ENCODE results near the gene LSMEM2. TPM values are rescaled to one million over a fixed set of nuclear protein-coding genes. Genes with fewer than 3 reads are reported as not detected.
A peak's percentile ranks its signal among the peaks of the same experiment; 100 is the strongest.

Gene LSMEM2
- total and polyA plus RNA-seq, 2 experiments from 2014 or later, result 0.59 to 0.86 TPM

DNA sequence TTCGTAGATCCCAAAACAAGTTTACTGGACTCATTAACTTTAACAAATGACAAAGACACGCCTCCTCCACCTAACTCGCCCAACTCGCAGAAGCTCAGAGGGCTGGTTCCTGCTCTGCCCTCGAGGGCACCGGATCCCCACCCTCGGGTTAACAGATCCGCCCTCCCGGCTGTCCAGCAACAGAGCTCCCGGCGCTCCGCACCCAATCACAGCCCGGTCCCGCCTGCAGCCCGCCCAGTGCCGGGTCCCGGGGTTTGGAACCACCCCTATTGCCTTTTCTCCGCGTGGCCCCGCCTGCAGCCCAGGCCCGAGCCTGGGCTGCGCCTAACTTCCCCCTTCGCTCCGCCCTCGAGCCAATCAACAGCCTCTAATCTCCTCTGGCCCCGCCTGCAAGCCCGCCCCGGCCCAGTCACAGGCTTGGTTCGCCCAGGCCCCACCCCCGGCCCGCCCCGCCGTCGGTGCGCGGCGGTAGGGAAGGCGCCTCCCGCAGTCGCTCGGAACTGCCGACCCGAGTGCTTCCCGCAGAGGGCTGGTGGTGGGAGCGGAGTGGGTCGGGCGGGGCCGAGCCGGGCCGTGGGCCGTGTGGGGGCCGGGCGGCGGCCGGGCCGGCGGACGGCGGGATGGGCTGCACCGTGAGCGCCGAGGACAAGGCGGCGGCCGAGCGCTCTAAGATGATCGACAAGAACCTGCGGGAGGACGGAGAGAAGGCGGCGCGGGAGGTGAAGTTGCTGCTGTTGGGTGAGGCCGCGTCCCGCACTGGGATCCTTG is 43.0 kb upstream of the LSMEM2 start, which contains the start of gene GNAI2:
Gene GNAI2 (plus strand): TSS at position 489 of the 768 bp plus-strand sequence. CDS start 132 bp downstream, at position 621.
- Mint-ChIP-seq H3K4me3 (peak within 1 kb of the TSS; percentile 97), H3K9me3 (no peaks in the 10 kb centered on the region), H3K27ac (peak within 1 kb of the TSS; percentile 93), H3K27me3 (ENCODE audit: insufficient read depth, low read depth, poor library complexity) (peaks cover 13% of the 10 kb centered on the region), H3K36me3 (ENCODE audit: low read depth) (no peaks in the 10 kb centered on the region; the same call in 2 of the 3 replicates), H3K4me1 (peaks cover 47% of the 10 kb centered on the region)
- Histone ChIP-seq H3K36me3 (ENCODE audit: insufficient read depth) (no peaks in the 10 kb centered on the region), H3K4me1 (ENCODE audit: insufficient read depth) (peaks cover 41% of the 10 kb centered on the region), H2AFZ (no peak within 1 kb of the TSS), H3K9me2 (ENCODE audit: insufficient read depth) (no peaks in the 10 kb centered on the region), H3K4me3 (peak within 1 kb of the TSS; percentile 90), H3K27me3 (ENCODE audit: insufficient read depth) (no peaks in the 10 kb centered on the region), H3K27ac (ENCODE audit: low read depth) (peak within 1 kb of the TSS; percentile 90), H3F3A (replicated peaks; ENCODE audit: low read depth) (peaks cover 35% of the 10 kb centered on the region), H4K20me1 (replicated peaks; ENCODE audit: insufficient read depth) (peaks cover 30% of the 10 kb centered on the region; the same call in 1 of the 2 replicates), H3K79me2 (replicated peaks; ENCODE audit: insufficient read depth) (peaks cover 48% of the 10 kb centered on the region), H3K4me2 (peak within 1 kb of the TSS; percentile 84)
- ATAC-seq, result peak; percentile 81
- DNase-seq (ENCODE audit: low spot score), result peak; percentile 99
- TF ChIP-seq ZNF331 (CRISPR knock-in tag; IDR thresholded peaks at IDR 0.05; ENCODE audit: low read depth) (no peak), CREB1 (CRISPR knock-in tag; IDR thresholded peaks at IDR 0.05; ENCODE audit: low read depth) (0 out of 2 replicates have a peak, but pooled peaks have one; percentile 5), POLR2AphosphoS5 (IDR thresholded peaks at IDR 0.05; ENCODE audit: low read depth) (peak; percentile 93)

DNA sequence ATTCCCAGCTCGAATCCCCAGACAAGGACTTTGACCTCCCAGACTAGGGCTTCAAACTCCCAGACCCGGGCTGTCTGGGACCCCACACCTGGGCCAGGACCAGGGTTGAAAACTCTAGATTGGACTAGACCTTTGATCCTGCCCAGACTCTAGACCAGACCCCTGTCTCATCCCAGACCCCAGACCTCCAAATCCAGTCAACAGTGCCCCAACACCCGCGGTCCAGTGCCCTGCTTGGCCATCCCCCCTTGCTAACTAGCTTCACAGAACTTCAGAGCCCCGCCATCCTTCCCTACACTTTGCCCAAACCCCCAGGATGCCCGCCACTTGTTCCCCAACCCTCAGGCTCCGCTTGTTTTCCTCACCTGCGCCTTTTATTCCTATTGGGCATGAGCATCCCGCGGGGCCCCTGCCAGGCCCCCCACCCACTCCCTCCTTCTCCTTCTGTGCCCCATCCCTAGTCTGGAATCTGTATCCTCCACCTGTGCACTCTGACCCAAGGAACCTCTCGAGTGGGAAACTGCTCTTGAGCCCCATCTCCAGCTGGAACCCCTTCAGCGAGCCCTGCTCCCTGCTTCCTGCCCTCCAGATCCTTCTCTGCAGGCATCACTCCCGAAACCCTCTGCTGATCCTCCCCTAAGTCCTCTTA is 42.3 kb upstream of the LSMEM2 start:
- peaks cover 32% of the 10 kb centered on the region for H4K20me1 ChIP-seq (replicated peaks; ENCODE audit: insufficient read depth)
- Mint-ChIP-seq H3K36me3 (ENCODE audit: low read depth) (no peaks in the 10 kb centered on the region; the same call in 2 of the 3 replicates), H3K4me1 (peaks cover 52% of the 10 kb centered on the region), H3K4me3 (peak overlapping the region; percentile 97), H3K9me3 (no peaks in the 10 kb centered on the region), H3K27ac (peak overlapping the region; percentile 93), H3K27me3 (ENCODE audit: insufficient read depth, low read depth, poor library complexity) (peaks cover 16% of the 10 kb centered on the region)
- TF ChIP-seq JUNB (IDR thresholded peaks at IDR 0.05; ENCODE audit: unreplicated experiment), result no peak
- no peak for TF ChIP-seq ZNF331 (CRISPR knock-in tag; IDR thresholded peaks at IDR 0.05; ENCODE audit: low read depth)
- peak overlapping the region; percentile 84 for H3K4me2 ChIP-seq
- H3K36me3 ChIP-seq (ENCODE audit: insufficient read depth), result no peaks in the 10 kb centered on the region
- no peak overlapping the region for H2AFZ ChIP-seq
- H3K9me2 ChIP-seq (ENCODE audit: insufficient read depth), result no peaks in the 10 kb centered on the region
- peak overlapping the region; percentile 90 for H3K27ac ChIP-seq (ENCODE audit: low read depth)
- peaks cover 55% of the 10 kb centered on the region for H3K79me2 ChIP-seq (replicated peaks; ENCODE audit: insufficient read depth)
- peak overlapping the region; percentile 90 for H3K4me3 ChIP-seq
- no peaks in the 10 kb centered on the region for H3K27me3 ChIP-seq (ENCODE audit: insufficient read depth)
- H3K4me1 ChIP-seq (ENCODE audit: insufficient read depth), result peaks cover 47% of the 10 kb centered on the region
- no peak for ATAC-seq
- H3F3A ChIP-seq (replicated peaks; ENCODE audit: low read depth), result peaks cover 35% of the 10 kb centered on the region
- no peak for DNase-seq (ENCODE audit: low spot score)

- Histone ChIP-seq H3K27me3 (ENCODE audit: insufficient read depth) (no peaks in the 10 kb centered on the region), H3K4me1 (ENCODE audit: insufficient read depth) (peaks cover 53% of the 10 kb centered on the region), H3K4me2 (peak overlapping the region; percentile 84), H3K79me2 (replicated peaks; ENCODE audit: insufficient read depth) (peaks cover 61% of the 10 kb centered on the region), H3K9me2 (ENCODE audit: insufficient read depth) (no peaks in the 10 kb centered on the region), H3F3A (replicated peaks; ENCODE audit: low read depth) (peaks cover 35% of the 10 kb centered on the region), H3K36me3 (ENCODE audit: insufficient read depth) (no peaks in the 10 kb centered on the region), H2AFZ (no peak overlapping the region), H4K20me1 (replicated peaks; ENCODE audit: insufficient read depth) (peaks cover 38% of the 10 kb centered on the region), H3K27ac (ENCODE audit: low read depth) (peak overlapping the region; percentile 90), H3K4me3 (peak overlapping the region; percentile 90)
- no peaks in the 10 kb centered on the region for H3K9me3 Mint-ChIP-seq
- peak overlapping the region; percentile 93 for H3K27ac Mint-ChIP-seq
- DNase-seq (ENCODE audit: low spot score) (peak; percentile 37), ATAC-seq (peak; percentile 5)
- peaks cover 17% of the 10 kb centered on the region for H3K27me3 Mint-ChIP-seq (ENCODE audit: insufficient read depth, low read depth, poor library complexity)
- H3K36me3 Mint-ChIP-seq (ENCODE audit: low read depth), result no peaks in the 10 kb centered on the region; the same call in 2 of the 3 replicates
- H3K4me1 Mint-ChIP-seq, result peaks cover 58% of the 10 kb centered on the region
- peak overlapping the region; percentile 97 for H3K4me3 Mint-ChIP-seq
- TF ChIP-seq JUNB (IDR thresholded peaks at IDR 0.05; ENCODE audit: unreplicated experiment), result no peak
- TF ChIP-seq ZNF331 (CRISPR knock-in tag; IDR thresholded peaks at IDR 0.05; ENCODE audit: low read depth), result no peak
- TF ChIP-seq EZH2 (IDR thresholded peaks at IDR 0.05; ENCODE audit: low read depth, unreplicated experiment), result no peak
- TF ChIP-seq, protein P1, sequence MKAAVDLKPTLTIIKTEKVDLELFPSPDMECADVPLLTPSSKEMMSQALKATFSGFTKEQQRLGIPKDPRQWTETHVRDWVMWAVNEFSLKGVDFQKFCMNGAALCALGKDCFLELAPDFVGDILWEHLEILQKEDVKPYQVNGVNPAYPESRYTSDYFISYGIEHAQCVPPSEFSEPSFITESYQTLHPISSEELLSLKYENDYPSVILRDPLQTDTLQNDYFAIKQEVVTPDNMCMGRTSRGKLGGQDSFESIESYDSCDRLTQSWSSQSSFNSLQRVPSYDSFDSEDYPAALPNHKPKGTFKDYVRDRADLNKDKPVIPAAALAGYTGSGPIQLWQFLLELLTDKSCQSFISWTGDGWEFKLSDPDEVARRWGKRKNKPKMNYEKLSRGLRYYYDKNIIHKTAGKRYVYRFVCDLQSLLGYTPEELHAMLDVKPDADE (IDR thresholded peaks at IDR 0.05), result no peak
Observed at GRCh38 chr3:50237133-50237651, 41.7 kb upstream of the LSMEM2 start.

Data from GM23338 (cell line).